ENCODE measurements around the gene AGAP1. TPM values are rescaled to one million over a fixed set of nuclear protein-coding genes. Genes with fewer than 3 reads are reported as not detected.

Gene AGAP1
- total RNA-seq, 1 experiment from 2014 or later, result 25.8 TPM

DNA sequence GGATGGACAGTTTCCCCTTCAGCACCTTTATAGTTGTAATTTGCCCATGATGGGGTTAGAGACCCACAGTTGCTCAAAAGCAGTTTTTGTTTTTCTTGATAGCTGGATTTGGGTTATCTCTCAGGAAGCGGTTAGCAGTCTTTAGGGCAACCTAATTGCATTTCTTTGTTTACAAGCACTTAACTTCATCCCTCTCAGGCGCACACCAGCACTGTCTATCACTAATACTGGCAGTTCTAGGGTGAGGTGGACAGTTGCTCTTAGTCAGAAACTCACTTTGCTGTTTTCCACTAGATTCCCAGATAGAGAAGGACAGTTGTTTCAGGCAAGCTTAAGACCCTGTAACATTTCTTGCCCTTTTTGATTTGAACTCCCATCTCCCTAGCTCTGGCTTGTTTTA, 146.0 kb downstream of the AGAP1 start:
- Histone ChIP-seq H2AFZ (ENCODE audit: low read length) (no peak overlapping the region), H2BK5ac (ENCODE audit: insufficient read length, low read length) (no peak overlapping the region), H3K27me3 (ENCODE audit: insufficient read depth, low read length) (no peaks in the 10 kb centered on the region), H3K4me1 (ENCODE audit: insufficient read depth, low read length) (peaks cover 19% of the 10 kb centered on the region; the same call in 1 of the 2 replicates), H3T11ph (ENCODE audit: low read length) (no peak overlapping the region), H4K91ac (ENCODE audit: insufficient read length, low read depth, low read length) (no peak overlapping the region), H3K27ac (ENCODE audit: insufficient read length, low read depth, low read length) (no peak overlapping the region), H4K8ac (replicated peaks; ENCODE audit: insufficient read length, low read depth, low read length) (no peak overlapping the region), H2BK12ac (ENCODE audit: insufficient read length, low read depth, low read length) (no peak overlapping the region), H3K18ac (ENCODE audit: insufficient read length, low read depth, low read length) (no peak overlapping the region), H2BK15ac (ENCODE audit: low read depth, low read length) (no peak overlapping the region), H4K20me1 (ENCODE audit: control insufficient read depth, insufficient read depth, insufficient read length) (no peaks in the 10 kb centered on the region), H2BK20ac (ENCODE audit: low read depth, low read length, poor library complexity, severe bottlenecking) (no peak overlapping the region), H3K9ac (ENCODE audit: extremely low read depth, insufficient read length, low read length) (no peak overlapping the region), H3K79me1 (ENCODE audit: insufficient read depth, low read depth, low read length, poor library complexity, severe bottlenecking) (no peaks in the 10 kb centered on the region), H3K4me2 (ENCODE audit: insufficient read depth, insufficient read length, low read length) (no peak overlapping the region), H3K14ac (ENCODE audit: insufficient read depth, low read length) (no peak overlapping the region), H2BK120ac (ENCODE audit: low read depth, low read length, poor library complexity, severe bottlenecking) (no peak overlapping the region), H3K9me3 (ENCODE audit: control insufficient read depth, low read depth, low read length) (no peaks in the 10 kb centered on the region), H3K4ac (ENCODE audit: low read depth, low read length) (no peak overlapping the region), H3K79me2 (ENCODE audit: insufficient read depth, low read length) (no peaks in the 10 kb centered on the region), H3K23me2 (ENCODE audit: insufficient read length, low read depth, low read length, poor library complexity, severe bottlenecking) (no peaks in the 10 kb centered on the region), H3K23ac (ENCODE audit: insufficient read length, low read depth, low read length) (no peak overlapping the region), H3K56ac (ENCODE audit: insufficient read length, low read depth, low read length) (no peak overlapping the region), H4K5ac (ENCODE audit: insufficient read length, low read depth, low read length) (no peak overlapping the region), H2AK5ac (ENCODE audit: insufficient read length, low read length) (no peak overlapping the region)
- DNase-seq, result no peak
- no peak overlapping the region for H3K4me3 Mint-ChIP-seq
- no CpG with 5 or more reads among the region's 2 CpGs for WGBS (ENCODE audit: extremely low coverage, insufficient read length, low lambda C conversion rate)
- no peaks in the 10 kb centered on the region for H3K9me3 Mint-ChIP-seq
- H3K36me3 Mint-ChIP-seq (ENCODE audit: insufficient read depth in 1 of 3, low read depth in 3 of 3), result no peaks in the 10 kb centered on the region
- no peaks in the 10 kb centered on the region for H3K27me3 Mint-ChIP-seq (ENCODE audit: low read depth)
- TF ChIP-seq, protein P1, sequence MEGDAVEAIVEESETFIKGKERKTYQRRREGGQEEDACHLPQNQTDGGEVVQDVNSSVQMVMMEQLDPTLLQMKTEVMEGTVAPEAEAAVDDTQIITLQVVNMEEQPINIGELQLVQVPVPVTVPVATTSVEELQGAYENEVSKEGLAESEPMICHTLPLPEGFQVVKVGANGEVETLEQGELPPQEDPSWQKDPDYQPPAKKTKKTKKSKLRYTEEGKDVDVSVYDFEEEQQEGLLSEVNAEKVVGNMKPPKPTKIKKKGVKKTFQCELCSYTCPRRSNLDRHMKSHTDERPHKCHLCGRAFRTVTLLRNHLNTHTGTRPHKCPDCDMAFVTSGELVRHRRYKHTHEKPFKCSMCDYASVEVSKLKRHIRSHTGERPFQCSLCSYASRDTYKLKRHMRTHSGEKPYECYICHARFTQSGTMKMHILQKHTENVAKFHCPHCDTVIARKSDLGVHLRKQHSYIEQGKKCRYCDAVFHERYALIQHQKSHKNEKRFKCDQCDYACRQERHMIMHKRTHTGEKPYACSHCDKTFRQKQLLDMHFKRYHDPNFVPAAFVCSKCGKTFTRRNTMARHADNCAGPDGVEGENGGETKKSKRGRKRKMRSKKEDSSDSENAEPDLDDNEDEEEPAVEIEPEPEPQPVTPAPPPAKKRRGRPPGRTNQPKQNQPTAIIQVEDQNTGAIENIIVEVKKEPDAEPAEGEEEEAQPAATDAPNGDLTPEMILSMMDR (conservative IDR thresholded peaks at IDR 0.05), result no peak
- peaks cover 53 to 63% of the 10 kb centered on the region in 2 experiments for H3K4me1 Mint-ChIP-seq
- H3K27ac Mint-ChIP-seq, result peak overlapping the region in 1 of 3 experiments; percentile 24; a peak in 1 of 7 replicates

Measured in H9 (cell line).